Measurements from ENCODE around the gene GNAZ.
"Not testable (repeated sequence)": the region's sequence is repeated elsewhere in the genome, so short reads cannot be mapped to it uniquely, and the experiment has no call there.

The GNAZ gene

DNA sequence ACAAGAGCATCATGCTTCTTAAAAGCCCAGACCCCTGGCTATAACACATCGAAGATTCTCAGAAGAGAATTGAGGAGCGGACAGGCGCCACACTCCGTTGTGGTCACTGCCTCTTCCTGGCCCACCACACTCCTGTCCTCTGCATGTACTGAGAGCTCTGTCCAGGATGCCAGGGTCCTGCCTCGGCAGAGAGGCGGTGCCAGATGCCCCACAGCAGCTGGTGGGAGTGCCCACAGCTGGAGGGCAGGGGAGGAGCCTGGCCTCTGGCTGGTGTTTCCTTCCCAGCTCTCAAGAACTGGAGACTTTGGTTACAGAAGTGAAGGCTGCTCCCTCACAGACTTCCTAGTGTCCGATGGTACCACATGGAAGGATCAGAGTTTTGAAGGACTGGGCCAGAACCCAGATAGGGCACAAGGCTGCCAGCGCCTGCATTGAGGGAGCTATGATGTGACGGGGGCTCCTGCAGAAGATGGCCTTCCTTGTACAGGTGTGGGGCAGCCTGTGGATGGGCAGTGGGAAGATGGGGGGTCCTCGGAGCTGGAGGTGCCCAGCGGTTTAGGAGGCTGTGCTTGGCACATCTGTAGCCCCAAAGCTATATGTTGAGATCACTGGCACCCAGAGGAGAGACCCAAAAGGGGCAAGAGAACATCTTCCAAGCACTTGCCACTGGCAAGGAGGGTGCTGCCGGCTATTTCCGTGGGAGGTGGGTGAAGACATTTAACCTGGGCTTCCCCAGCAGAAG is 52.1 kb downstream of the GNAZ start:
- DNase-seq, result no peak

DNA sequence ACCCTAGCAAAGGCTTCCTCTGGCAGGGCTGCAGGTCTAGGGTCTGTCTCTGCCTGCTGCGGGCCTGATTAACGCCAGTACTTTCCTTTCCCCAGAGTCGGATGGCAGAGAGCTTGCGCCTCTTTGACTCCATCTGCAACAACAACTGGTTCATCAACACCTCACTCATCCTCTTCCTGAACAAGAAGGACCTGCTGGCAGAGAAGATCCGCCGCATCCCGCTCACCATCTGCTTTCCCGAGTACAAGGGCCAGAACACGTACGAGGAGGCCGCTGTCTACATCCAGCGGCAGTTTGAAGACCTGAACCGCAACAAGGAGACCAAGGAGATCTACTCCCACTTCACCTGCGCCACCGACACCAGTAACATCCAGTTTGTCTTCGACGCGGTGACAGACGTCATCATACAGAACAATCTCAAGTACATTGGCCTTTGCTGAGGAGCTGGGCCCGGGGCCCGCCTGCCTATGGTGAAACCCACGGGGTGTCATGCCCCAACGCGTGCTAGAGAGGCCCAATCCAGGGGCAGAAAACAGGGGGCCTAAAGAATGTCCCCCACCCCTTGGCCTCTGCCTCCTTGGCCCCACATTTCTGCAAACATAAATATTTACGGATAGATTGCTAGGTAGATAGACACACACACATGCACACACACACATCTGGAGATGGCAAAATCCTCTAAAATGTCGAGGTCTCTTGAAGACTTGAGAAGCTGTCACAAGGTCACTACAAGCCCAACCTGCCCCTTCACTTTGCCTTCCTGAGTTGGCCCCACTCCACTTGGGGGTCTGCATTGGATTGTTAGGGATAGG is 52.9 kb downstream of the GNAZ start:
- no peak for DNase-seq

DNA sequence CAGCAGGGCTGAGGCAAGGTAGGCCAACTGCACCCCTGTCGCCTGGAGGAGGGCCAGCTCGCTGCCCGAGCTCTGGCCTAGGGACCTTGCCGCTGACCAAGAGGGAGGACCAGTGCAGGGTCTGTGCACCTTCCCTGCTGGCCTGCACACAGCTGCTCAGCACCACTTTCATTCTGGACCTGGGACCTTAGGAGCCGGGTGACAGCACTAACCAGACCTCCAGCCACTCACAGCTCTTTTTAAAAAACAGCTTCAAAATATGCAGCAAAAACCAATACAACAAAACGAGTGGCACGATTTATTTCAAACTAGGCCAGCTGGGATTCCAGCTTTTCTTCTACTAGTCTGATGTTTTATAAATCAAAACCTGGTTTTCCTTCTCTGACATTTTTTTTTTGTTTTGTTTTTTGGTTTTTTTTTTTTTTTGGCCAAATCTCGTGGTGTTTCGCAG is 53.5 kb downstream of the GNAZ start:
- no peak for DNase-seq

DNA sequence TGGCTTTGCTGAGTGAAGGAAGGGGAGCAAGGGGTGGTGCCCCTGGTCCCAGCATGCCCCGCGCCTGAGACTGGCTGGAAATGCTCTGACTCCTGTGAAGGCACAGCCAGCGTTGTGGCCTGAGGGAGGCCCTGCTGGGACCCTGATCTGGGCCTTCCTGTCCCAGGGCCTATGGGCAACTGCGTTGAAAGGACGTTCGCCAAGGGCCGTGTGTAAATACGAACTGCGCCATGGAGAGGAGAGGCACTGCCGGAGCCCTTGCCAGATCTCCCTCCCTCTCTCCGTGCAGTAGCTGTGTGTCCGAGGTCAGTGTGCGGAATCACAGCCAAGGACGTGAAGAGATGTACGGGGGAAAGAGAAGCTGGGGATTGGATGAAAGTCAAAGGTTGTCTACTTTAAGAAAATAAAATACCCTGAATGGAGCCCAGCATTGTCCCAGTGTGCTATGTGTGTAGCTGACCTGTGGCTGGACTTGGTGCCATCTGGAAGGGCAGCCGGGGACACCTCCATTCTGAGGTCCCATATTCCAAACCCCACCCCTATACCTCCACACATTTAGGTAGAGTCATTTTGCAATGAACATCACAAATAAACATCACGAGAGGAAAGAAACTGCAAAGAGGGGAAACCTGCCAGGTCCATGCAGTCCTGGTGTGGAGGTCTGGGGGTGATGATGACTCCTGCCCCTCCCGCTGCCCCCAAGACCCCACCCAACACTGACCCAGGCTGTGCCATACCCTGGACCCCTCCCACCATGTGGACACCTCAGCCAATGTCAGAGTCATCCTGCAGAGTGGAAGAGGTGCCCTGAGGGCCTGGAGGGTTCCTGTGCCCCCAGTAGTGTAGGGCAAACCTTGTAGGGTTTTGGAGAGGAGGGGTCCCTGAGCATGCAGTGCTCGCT is 54.5 kb downstream of the GNAZ start:
- DNase-seq, result no peak

DNA sequence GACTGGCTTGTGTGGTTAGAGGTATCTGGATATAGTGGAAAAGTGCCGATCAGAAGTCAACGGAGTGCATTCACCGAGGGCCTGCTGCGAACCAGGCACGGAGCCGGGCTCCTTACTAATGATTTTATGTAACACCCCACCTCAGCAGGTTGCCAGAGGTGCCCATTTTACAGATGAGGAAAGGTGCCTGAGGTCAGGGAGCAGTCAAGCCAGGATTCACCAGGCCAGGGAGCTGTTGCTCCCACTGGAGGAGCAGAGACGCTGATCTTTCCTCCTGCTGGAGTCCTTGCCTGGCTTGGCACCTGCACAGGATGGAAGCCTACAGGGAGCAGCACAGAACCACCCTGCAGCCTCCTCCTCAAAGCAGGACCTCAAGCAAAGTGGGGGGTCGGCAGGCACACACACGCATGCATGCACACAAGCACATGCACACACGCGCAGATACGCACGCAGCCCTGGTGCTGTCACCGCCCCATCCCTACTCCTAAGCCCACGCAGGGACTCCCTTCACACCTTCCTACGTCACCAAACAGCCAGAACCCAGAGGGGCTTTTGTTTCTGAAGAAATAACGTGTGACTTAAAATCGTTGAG is 55.3 kb downstream of the GNAZ start:
- DNase-seq, result no peak

DNA sequence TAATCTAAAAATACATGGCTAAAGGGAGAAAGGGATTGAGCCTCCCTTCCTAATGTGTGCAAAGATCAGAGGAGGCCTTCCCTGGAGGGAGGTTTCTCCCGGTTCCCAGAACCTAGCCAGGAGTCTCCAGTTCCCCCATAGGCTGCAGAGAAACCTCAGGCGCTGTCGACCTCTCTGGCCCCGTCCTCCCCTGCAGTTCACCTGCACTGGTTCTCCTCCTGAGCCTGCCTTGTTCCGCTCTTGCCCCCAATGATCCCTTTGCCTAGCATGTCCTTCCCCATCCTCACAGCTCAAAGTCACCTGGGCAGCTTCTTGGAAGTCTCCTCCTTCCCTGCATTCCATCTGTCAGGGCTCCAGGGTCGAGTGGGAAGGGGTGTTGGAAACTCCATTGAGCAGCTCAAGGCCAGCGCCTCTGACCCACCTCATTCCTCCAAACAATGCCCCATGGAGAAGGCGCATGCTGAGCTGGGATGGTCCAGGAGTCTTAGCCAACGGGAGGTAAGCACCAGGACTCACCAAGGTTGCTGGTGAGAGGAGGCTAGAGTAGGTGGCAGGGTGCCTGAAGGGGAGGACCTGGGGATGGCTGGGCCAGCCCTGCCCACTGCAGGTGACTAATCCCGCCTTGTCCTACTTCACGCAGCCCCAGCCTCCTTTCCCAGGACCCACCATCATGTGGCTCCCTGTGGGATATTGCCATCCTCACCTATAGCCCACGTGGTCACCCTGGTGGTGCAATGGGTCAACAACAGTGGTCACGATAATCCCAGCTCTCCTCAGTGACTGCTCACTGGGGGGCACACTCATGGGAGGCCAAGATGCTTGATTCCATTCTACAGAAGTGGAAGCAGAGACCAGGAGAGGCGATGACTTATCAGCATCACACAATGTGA is 56.1 kb downstream of the GNAZ start:
- no peak for DNase-seq

DNA sequence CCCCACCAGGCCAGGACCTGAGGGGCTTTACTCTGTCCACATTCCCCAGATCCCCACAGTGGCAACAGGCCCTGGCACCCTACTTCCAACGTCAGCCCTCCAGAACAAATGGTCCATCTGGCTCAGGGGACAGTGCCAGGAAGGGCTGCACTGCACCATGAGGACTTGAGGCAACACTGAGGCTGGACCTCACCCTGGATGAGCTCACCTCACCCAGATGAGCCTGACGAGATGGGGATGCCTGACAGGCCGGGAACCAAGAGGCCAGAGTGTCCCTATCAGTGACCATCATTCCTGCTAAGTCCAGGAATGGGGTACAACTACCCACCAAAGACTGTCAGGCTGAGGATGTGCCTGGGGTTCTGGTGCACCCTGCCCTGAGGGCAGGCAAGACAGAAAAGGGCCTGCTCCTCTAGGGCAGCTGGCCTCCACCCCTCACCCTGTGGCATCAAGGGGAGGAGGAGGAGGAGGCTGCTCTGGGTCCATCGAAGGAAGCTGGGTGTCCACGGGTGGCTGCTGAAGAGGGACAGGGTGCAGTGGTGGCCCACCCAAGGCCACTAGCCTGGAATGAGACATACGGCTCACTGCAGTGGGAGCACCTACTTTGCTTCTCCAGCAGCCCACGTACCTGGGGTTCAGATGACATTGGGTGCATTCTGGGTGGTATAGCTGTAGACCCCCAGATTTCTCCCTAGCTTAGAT is 56.9 kb downstream of the GNAZ start:
- no peak for DNase-seq

DNA sequence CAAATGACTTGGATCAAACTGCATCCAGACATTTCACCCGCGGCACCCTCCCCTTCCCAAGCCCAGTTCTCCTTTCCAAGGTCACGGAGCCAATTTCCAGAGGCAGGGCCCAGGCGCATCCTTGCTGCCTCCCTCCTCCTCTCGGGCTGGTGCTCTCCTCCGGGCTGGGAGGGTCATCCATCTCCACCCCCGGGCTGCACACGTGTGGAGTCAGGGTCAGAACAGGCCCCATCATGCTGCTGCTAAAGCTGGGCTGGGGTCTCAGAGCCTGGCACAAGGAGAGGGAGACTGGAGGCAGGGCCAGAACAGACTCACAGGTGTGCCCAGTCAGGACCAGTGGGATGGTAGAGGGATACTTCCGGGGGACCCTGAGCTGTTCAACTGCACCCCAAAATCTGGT is 57.5 kb downstream of the GNAZ start:
- no peak for DNase-seq

DNA sequence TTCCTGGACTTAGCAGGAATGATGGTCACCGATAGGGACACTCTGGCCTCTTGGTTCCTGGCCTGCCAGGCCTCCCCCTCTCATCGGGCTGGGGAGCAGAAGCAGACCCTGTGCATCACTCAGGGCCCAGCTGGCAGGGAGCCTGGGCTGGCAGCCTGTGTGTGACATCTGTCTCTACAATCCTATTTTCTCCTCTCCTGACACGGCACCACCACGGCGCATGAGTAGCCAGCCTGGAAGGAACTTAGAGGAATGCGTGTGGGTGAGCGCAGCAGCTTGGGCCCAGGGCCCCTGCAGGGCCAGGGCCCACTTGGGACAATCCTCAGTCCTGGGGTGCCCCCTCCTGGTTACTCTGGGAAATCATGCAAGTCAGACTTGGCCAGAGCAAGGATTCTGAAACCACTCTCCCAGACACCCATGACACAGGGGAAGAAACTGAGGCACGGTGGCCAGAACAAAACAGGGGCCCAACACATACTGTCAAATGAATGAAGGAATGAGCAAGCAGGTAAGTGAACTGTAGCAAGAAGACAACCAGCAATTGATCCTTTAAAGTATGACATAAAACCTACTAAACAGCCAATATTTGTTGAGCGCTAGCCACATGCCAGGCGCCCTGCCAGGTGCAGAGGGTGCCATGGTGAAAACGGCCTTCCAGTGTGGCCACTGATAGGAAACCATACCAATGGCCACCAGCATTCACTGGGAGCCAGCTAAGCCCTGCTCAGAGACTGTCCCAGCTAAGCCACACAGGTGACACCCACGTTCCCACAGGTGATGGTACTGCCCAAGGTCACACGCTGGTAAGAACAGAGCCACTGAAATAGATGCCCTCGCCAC is 58.2 kb downstream of the GNAZ start:
- DNase-seq, result peak; percentile 90

DNA sequence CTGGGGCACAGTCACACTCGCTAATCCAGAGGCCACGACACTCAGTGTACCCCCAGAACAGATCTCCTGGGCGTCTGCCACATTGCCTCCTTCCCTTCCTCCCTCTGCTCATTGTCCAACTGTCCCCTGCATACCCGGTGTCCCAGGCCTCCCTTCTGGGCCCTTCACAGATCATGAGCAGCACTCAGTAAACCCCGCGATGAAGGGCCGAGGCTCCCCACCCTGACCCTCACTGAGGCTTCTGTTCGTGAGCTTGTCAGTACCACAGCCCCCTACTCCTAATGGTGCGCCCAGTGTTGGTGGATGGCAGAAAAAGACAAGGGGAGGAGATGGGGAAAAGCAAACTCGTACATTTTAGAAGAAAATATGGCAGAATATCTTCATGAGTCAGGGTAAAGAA is 58.8 kb downstream of the GNAZ start:
- no peak for DNase-seq

DNA sequence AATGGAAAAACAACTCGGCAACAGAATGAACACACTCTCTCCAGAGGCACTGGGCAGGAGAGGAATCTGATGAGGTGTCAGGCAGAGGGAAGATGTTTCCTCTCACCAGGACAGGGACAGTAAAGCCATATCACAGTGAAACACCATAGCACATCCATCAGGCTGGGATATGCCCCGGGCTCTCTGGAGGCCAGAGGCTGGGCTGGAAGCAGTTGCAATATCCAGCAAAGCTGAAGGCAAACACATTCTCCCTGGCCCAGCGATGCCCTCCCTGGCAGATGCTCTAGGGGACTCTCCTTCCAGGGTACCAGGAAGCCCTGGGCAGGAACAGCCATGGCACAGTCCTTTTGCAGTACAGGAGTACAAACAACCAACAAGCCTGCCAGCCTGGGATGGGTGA is 60.4 kb downstream of the GNAZ start:
- no peak for DNase-seq

DNA sequence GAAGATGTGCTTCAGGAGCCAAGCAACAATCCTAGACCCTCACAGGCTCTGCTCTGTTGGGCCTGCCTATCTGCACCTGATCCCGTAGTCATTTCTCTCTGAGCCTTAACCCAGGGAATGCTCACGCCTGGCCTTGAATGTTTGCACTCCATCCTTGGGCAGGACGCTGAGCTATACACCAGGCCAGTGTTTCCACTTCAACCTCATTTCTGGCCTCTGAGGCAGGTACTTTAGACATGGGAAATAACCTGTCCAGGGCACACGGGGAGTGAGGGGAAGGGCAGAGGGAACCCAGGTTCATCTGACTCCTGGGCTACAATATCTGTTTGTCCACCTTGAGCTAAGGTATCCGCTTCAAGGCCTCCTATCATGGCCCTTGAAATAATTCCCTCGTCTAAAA is 61.6 kb downstream of the GNAZ start:
- DNase-seq, result no peak

DNA sequence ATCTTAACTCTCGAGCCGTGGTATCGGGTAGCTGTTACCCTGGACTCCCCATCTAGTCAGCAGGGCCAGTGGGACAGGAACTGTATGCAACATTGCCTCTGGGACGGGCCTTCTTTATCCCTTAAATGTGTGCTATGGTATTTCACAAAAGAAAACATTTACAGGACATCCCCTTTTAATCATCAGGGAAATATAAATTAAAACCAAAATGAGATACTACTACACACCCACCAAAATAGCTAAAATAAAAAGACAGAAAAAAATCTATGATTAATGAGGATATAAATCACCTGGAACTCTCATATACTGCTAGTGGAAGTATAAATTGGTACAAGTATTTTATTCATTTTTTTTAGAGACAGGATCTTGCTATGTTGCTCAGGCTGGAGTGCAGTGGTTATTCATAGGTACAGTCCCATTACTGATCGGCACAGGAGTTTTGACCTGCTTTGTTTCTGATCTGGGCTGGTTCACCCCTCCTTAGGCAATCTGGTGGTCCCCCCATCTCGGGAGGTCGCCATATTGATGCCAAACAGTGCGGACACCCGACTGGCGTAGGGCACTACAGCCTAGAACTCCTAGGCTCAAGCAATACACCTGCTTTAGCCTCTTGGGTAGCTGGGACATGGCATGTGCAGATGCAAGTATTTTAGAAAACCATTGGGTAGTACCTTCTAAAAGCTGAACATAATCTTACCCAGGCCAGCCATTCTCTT is 62.2 kb downstream of the GNAZ start:
- DNase-seq, result no peak

DNA sequence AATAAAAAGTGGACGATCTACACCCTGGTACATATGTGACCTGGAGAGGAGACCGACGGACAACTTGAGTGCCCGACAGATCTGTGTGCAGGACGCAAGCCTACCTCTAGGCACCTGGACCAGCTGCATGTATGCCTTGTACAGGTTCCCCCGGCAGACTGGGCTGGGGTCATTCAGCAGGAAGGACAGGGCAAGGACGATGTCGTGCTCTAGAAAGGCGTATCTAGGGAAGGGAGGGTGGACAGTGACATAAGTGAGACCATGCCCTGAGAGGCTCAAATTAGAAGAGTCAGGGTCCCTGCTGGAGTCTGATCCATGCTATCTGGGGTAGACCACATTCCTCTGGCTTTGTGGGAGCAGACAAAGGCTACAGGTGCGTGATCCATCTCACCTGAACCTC is 63.6 kb downstream of the GNAZ start:
- DNase-seq, result no peak

DNA sequence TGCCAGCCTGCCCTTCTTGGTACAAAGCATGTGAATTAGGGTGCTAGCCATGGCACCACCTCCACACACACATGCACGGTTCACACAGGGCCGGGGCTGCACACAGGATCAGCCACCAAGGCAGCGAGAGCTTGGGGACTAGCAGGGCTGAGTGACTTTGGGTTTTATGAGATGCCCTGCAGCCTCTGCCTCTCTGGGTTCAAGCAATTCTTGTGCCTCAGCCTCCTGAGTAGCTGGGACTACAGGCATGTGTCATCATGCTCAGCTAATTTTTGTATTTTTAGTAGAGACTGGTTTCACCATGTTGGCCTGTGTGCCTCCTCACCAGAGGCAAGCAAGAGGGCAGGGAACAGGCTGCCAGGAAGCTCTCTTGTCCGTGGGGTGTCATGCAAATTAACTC is 66.7 kb downstream of the GNAZ start:
- not testable (repeated sequence) for DNase-seq

DNA sequence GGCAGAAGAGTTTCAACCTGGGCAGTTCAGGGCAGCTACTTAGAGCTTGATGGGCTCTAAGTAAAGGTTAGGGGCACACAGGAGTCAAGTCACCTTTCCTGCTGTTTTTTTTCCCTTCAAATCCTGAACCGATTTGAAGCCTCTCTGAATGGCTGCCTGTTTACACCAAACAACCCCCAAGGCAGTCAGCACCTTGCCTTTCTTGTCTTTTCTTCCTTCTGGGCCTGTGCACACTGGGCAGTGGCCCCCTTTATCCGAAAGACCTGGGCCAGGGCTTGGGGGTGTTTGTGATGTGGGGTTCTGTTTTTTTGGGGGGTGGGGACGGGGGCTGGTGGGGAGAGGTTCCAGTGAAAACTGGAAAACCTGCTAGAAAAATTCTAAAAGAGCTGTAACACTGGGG is 67.1 kb downstream of the GNAZ start:
- no peak for DNase-seq

DNA sequence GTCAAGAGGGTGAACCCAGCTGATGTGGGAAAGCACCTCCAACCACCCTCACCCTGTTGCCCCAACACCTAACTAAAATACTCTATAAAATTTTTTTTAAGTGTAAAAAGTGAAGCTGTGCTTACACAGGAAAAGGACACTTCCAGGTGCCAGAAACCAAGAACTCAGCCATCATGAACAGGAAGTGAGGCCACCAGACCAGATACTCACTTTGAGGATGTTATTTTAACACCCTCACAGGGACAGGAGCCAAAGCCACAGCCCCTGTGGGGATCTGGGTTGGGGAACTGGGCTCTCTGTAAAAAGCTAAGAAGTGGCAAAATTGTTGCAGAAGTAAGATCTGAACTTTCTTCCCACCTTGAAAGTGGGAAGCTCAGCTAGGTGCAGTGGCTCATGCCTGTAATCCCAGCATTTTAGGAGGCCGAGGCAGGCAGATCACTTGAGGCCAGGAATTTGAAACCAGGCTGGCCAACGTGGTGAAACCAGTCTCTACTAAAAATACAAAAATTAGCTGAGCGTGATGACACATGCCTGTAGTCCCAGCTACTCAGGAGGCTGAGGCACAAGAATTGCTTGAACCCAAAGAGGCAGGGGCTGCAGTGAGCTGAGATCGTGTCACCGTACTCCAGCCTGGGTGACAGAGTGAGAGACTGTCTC is 67.7 kb downstream of the GNAZ start:
- DNase-seq, result no peak

DNA sequence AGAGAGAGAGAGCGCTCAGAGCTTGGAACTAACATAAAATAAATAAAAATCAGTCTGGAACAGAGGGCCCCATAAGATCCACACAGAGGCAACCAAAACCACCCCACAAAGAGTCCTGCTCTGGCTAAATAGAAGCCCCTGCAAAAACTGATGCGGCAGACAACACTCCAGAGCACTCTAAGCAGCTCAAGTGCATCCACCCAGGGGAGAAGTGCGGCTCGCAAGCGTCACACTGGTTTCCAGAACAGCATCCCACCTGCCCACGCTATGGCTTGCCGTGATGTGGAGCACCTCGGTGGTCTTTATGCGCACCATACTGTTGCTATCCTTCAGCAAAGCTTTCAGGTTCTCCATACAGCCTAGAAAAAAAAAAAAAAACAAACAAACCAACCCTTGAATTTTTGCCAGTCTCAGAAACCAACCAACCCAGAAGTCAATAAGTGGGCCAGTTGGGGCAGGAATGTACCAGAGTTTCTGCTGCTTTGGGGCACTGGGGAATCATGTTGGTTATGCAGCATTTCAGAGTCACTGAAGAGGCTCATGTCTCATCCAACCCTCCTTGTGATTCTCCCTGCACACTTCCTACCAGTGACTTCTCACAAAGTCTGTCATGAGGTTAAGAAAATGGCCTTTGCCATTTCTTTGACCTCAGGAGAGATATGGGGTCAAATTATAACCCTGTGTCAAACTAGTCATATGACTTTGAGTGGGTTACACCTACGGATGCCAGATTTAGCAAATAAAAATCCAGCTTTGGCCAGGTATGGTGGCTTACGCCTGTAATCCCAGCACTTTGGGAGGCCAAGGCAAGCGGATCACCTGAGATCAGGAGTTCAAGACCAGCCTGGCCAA is 68.5 kb downstream of the GNAZ start:
- no peak for DNase-seq
